MM.1S (cell line): Measurements from ENCODE around the gene TSPEAR.

Experiments used
- DNase-seq: peaks from one replicate; pipeline ENCODE4 v3.0.0-alpha.2; 2015
- H2AFZ ChIP-seq: fragments of 300-600 bp; sonication (generic); 2 replicates; pipeline ENCODE4 v1.6.0; 2016; ENCODE audit warnings: antibody characterized with exemption, low read length
- H3F3A ChIP-seq: fragments of 300-600 bp; sonication (generic); 2 replicates; pipeline ENCODE4 v1.6.1; 2016; ENCODE audit warnings: mild to moderate bottlenecking, antibody characterized with exemption, low read length, moderate library complexity, mixed read lengths; ENCODE audit not compliant: insufficient read depth
- H3K27ac ChIP-seq: fragments of 300-600 bp; sonication (generic); 2 replicates; pipeline ENCODE4 v1.5.1; 2016; ENCODE audit warnings: mild to moderate bottlenecking, low read length
- H3K27me3 ChIP-seq: fragments of 300-600 bp; sonication (generic); replicated peaks from 2 replicates; pipeline ENCODE4 v1.6.0; 2016; ENCODE audit warnings: low read length; ENCODE audit not compliant: insufficient read depth
- H3K36me3 ChIP-seq: fragments of 300-600 bp; sonication (generic); replicated peaks from 2 replicates; pipeline ENCODE4 v1.6.1; 2016; ENCODE audit warnings: mild to moderate bottlenecking, low read length, mixed read lengths; ENCODE audit not compliant: insufficient read depth
- H3K4me1 ChIP-seq: fragments of 300-600 bp; sonication (generic); 2 replicates; pipeline ENCODE4 v1.6.1; 2016; ENCODE audit warnings: low read length, mixed read lengths
- H3K4me2 ChIP-seq: fragments of 300-600 bp; sonication (generic); 2 replicates; pipeline ENCODE4 v1.6.0; 2016; ENCODE audit warnings: low read depth, low read length
- H3K4me3 ChIP-seq: fragments of 300-600 bp; sonication (generic); 2 replicates; pipeline ENCODE4 v1.5.1; 2016; ENCODE audit warnings: low read length, mixed read lengths
- H3K79me2 ChIP-seq: fragments of 300-600 bp; sonication (generic); 2 replicates; pipeline ENCODE4 v1.6.1; 2016; ENCODE audit warnings: mixed run types, low read length, mixed read lengths
- H3K9ac ChIP-seq: fragments of 300-600 bp; sonication (generic); 2 replicates; pipeline ENCODE4 v1.6.1; 2016; ENCODE audit warnings: low read length, mixed read lengths
- H3K9me2 ChIP-seq: fragments of 300-600 bp; sonication (generic); replicated peaks from 2 replicates; pipeline ENCODE4 v1.6.1; 2016; ENCODE audit warnings: mild to moderate bottlenecking, low read length, mixed read lengths; ENCODE audit not compliant: insufficient read depth
- H3K9me3 ChIP-seq: fragments of 300-600 bp; sonication (generic); replicated peaks from 2 replicates; pipeline ENCODE4 v1.6.1; 2016; ENCODE audit warnings: mild to moderate bottlenecking, low read length, mixed read lengths; ENCODE audit not compliant: insufficient read depth
- H4K20me1 ChIP-seq: fragments of 300-600 bp; sonication (generic); 2 replicates; pipeline ENCODE4 v1.6.1; 2016; ENCODE audit warnings: mild to moderate bottlenecking, low read length, moderate library complexity, mixed read lengths; ENCODE audit not compliant: insufficient read depth
- CTCF ChIP-seq: fragments of 300-600 bp; sonication (generic); IDR thresholded peaks from 2 replicates; pipeline ENCODE4 v1.5.1; 2016; ENCODE audit warnings: antibody characterized with exemption, low read length, mixed read lengths
- EZH2 ChIP-seq: fragments of 300-600 bp; sonication (generic); optimal IDR thresholded peaks from 2 replicates; pipeline ENCODE3; 2017; ENCODE audit warnings: low read depth, mild to moderate bottlenecking, antibody characterized with exemption, low read length, mixed read lengths
- EZH2phosphoT487 ChIP-seq: fragments of 300-600 bp; sonication (generic); IDR thresholded peaks from 2 replicates; pipeline ENCODE4 v1.6.1; 2018; ENCODE audit warnings: antibody characterized with exemption, low read length

Gene TSPEAR

GRCh38 chr21:44485254-44485793 is 226.0 kb downstream of the TSPEAR start:
- Histone ChIP-seq H3K4me1 (no peaks in the 10 kb centered on the region), H3K27ac (no peak overlapping the region), H3K79me2 (no peaks in the 10 kb centered on the region), H4K20me1 (no peaks in the 10 kb centered on the region), H3F3A (no peaks in the 10 kb centered on the region), H3K27me3 (peaks cover 81% of the 10 kb centered on the region), H3K4me3 (no peak overlapping the region), H3K4me2 (no peak overlapping the region), H3K9me3 (no peaks in the 10 kb centered on the region), H3K36me3 (no peaks in the 10 kb centered on the region), H3K9me2 (no peaks in the 10 kb centered on the region), H2AFZ (no peak overlapping the region), H3K9ac (no peak overlapping the region)
- DNase-seq: no peak
- TF ChIP-seq EZH2phosphoT487: no peak
- TF ChIP-seq CTCF: peak; percentile 11; the same call in 1 of the 2 replicates
- no peak for TF ChIP-seq EZH2

DNA sequence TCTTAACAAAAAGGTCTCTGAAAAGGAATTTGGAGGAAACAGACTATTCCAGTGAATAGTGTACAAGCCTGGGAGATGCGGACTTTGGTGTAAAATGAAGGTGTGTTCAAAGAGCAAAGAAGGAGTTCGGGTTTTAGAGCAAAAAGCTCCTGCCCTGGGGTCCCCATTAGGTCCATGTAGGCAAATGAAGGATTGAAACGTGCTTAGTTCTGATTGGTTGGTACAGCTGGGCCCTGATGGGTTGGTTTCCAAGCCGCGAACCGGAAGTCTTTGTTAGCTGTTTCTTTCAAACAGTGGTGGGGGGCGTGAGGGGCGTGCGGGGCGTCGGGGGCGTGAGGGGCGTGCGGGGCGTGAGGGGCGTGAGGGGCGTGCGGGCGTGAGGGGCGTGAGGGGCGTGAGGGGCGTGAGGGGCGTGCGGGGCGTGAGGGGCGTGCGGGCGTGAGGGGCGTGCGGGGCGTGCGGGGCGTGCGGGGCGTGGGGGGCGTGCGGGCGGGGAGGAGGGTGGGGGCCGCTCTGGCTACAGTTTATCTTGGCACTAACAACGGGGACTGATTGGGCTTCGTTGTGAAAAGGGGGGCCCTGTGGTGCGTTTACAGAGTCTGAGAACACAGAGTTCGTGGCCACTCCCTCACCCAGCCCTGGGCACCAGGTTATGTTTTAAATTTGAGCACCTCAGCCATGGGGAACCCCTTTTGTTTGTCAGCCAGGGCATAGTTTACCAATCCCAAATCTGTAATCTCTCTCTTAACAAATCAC is 226.7 kb downstream of the TSPEAR start:
- no peak overlapping the region for H3K4me3 ChIP-seq
- H3F3A ChIP-seq: no peaks in the 10 kb centered on the region
- no peak overlapping the region for H3K4me2 ChIP-seq
- no peaks in the 10 kb centered on the region for H3K4me1 ChIP-seq
- no peak for TF ChIP-seq CTCF
- TF ChIP-seq EZH2phosphoT487: no peak
- no peaks in the 10 kb centered on the region for H3K9me2 ChIP-seq
- no peaks in the 10 kb centered on the region for H3K79me2 ChIP-seq
- H3K9me3 ChIP-seq: no peaks in the 10 kb centered on the region
- H3K36me3 ChIP-seq: no peaks in the 10 kb centered on the region
- no peaks in the 10 kb centered on the region for H4K20me1 ChIP-seq
- H2AFZ ChIP-seq: no peak overlapping the region
- no peak overlapping the region for H3K9ac ChIP-seq
- DNase-seq: no peak
- peaks cover 79% of the 10 kb centered on the region for H3K27me3 ChIP-seq
- no peak overlapping the region for H3K27ac ChIP-seq

- Histone ChIP-seq H3K9ac (no peak overlapping the region), H3K4me3 (no peak overlapping the region), H3K27ac (no peak overlapping the region), H4K20me1 (no peaks in the 10 kb centered on the region), H2AFZ (no peak overlapping the region), H3K36me3 (no peaks in the 10 kb centered on the region), H3F3A (no peaks in the 10 kb centered on the region), H3K79me2 (no peaks in the 10 kb centered on the region), H3K9me2 (no peaks in the 10 kb centered on the region), H3K4me1 (no peaks in the 10 kb centered on the region), H3K9me3 (no peaks in the 10 kb centered on the region), H3K4me2 (no peak overlapping the region), H3K27me3 (peaks cover 68% of the 10 kb centered on the region)
- no peak for DNase-seq
- TF ChIP-seq EZH2phosphoT487: no peak
- TF ChIP-seq EZH2: no peak
- no peak for TF ChIP-seq CTCF
Measured at GRCh38 chr21:44483288-44484237, 227.8 kb downstream of the TSPEAR start.
